H1 (cell line): ENCODE measurements around the gene DYNLL1.
A peak's percentile ranks its signal among the peaks of the same experiment; 100 is the strongest.

Source experiments
- CTCF ChIP-seq, 3 experiments: IDR thresholded peaks; 1 replicate in 2 of 3; 2 replicates in 1 of 3; pipeline versions ENCODE4 v1.5.1 to v1.6.1; 2011; ENCODE audit warnings: low read length in 3 of 3, mild to moderate bottlenecking in 3 of 3, inconsistent platforms in 2 of 3, low read depth in 1 of 3, moderate library complexity in 1 of 3; ENCODE audit not compliant: insufficient read depth in 1 of 3; ENCODE audit errors: control extremely low read depth in 1 of 3
- EZH2 ChIP-seq: fragments of 200-600 bp; sonication (generic); IDR thresholded peaks from 2 replicates; pipeline ENCODE4 v1.7.1; 2012; ENCODE audit warnings: low read depth, mild to moderate bottlenecking, moderate library complexity, low read length, inconsistent platforms; ENCODE audit not compliant: severe bottlenecking
- MAFK ChIP-seq: IDR thresholded peaks from 2 replicates; pipeline ENCODE4 v1.6.1; 2012; ENCODE audit warnings: low read depth, mild to moderate bottlenecking, improper control_type of control experiment, low read length
- NRF1 ChIP-seq: IDR thresholded peaks from 2 replicates; pipeline ENCODE4 v1.6.1; 2011; ENCODE audit warnings: mild to moderate bottlenecking, low read depth, low read length, improper control_type of control experiment
- POLR2AphosphoS5 ChIP-seq: IDR thresholded peaks from 2 replicates; pipeline ENCODE4 v1.6.1; 2011; ENCODE audit warnings: low read depth, low read length
- POU5F1 ChIP-seq: IDR thresholded peaks from 2 replicates; pipeline ENCODE4 v1.6.1; 2011; ENCODE audit warnings: low read depth, mild to moderate bottlenecking, low read length, moderate library complexity
- RAD21 ChIP-seq, 2 experiments: IDR thresholded peaks in 1 of 2; conservative IDR thresholded peaks in 1 of 2; 2 replicates each; pipeline ENCODE4 v1.6.1; 2011; ENCODE audit warnings: low read depth in 2 of 2, low read length in 2 of 2, improper control_type of control experiment in 1 of 2, inconsistent platforms in 1 of 2, mild to moderate bottlenecking in 1 of 2, moderate library complexity in 1 of 2
- RFX5 ChIP-seq: IDR thresholded peaks from 2 replicates; pipeline ENCODE4 v1.6.1; 2011; ENCODE audit warnings: low read depth, low read length, improper control_type of control experiment, borderline replicate concordance
- RNF2 ChIP-seq: fragments of 200-900, 300-1000 bp; sonication (generic); IDR thresholded peaks from 2 replicates; pipeline ENCODE4 v1.7.1; 2016; ENCODE audit warnings: borderline replicate concordance, low read depth, mild to moderate bottlenecking, antibody characterized with exemption, low read length; ENCODE audit not compliant: poor library complexity, severe bottlenecking; ENCODE audit errors: missing control alignments
- SP4 ChIP-seq: IDR thresholded peaks from 2 replicates; pipeline ENCODE4 v1.6.1; 2012; ENCODE audit warnings: low read length, inconsistent platforms
- USF2 ChIP-seq: IDR thresholded peaks from 2 replicates; pipeline ENCODE4 v1.6.1; 2011; ENCODE audit warnings: low read length, improper control_type of control experiment

- TF ChIP-seq RAD21 (IDR thresholded peaks at IDR 0.05 in 1 of 2, conservative IDR thresholded peaks at IDR 0.05 in 1 of 2; ENCODE audit: low read depth in 2 of 2, low read length in 2 of 2) (peak in 1 of 2 experiments; percentile 37; a peak in 2 of 4 replicates), NRF1 (peak; percentile 73), POU5F1 (no peak), EZH2 (no peak), RNF2 (no peak), RFX5 (no peak), CTCF (IDR thresholded peaks at IDR 0.05; ENCODE audit: control extremely low read depth in 1 of 3, insufficient read depth in 1 of 3, low read depth in 1 of 3, low read length in 3 of 3) (peak; percentile 73 to 86 (median 78)), POLR2AphosphoS5 (peak; percentile 78), MAFK (no peak), USF2 (no peak), SP4 (no peak)
Observed at GRCh38 chr12:120469450-120470149, 26.3 kb upstream of the DYNLL1 start, which contains the start of gene SRSF9.
